OCI-LY3 (cell line): ENCODE results near the gene S100A5.

ENCODE experiments used
- H2AFZ ChIP-seq: fragments of 200-600, 300-600 bp; shearing (Covaris generic); 2 replicates; pipeline ENCODE4 v1.6.0; 2014; ENCODE audit warnings: antibody characterized with exemption, low read depth, low read length
- H3K27ac ChIP-seq: fragments of 200-600, 300-600 bp; sonication (generic); 2 replicates; pipeline ENCODE4 v1.5.1; 2014; ENCODE audit warnings: mild to moderate bottlenecking, low read length, moderate library complexity, mixed read lengths
- H3K27me3 ChIP-seq: fragments of 200-600, 300-600 bp; sonication (generic); 2 replicates; pipeline ENCODE4 v1.6.1; 2014; ENCODE audit warnings: low read depth, low read length, mixed read lengths
- H3K36me3 ChIP-seq: fragments of 200-600, 300-600 bp; sonication (generic); replicated peaks from 2 replicates; pipeline ENCODE3; 2014; ENCODE audit warnings: low read depth, low read length, mixed read lengths
- H3K4me1 ChIP-seq: fragments of 300-600, 200-600 bp; sonication (generic); 2 replicates; pipeline ENCODE4 v1.6.1; 2014; ENCODE audit warnings: low read length, mixed read lengths
- H3K4me2 ChIP-seq: fragments of 200-600, 300-600 bp; sonication (generic); 2 replicates; pipeline ENCODE4 v1.6.1; 2014; ENCODE audit warnings: low read length, mixed read lengths
- H3K4me3 ChIP-seq: fragments of 300-600, 200-600 bp; sonication (generic); 2 replicates; pipeline ENCODE4 v1.5.1; 2014; ENCODE audit warnings: antibody characterized with exemption, mild to moderate bottlenecking, low read length, moderate library complexity
- H3K79me2 ChIP-seq: fragments of 300-600, 200-600 bp; shearing (Covaris generic); 2 replicates; pipeline ENCODE4 v1.6.1; 2014; ENCODE audit warnings: mild to moderate bottlenecking, low read length, mixed read lengths
- H3K9ac ChIP-seq: fragments of 300-600, 200-600 bp; shearing (Covaris generic); 2 replicates; pipeline ENCODE4 v1.6.0; 2014; ENCODE audit warnings: mild to moderate bottlenecking, low read length, moderate library complexity
- H3K9me3 ChIP-seq: fragments of 200-600, 300-600 bp; shearing (Covaris generic); 2 replicates; pipeline ENCODE4 v1.6.1; 2014; ENCODE audit warnings: low read length, mixed read lengths; ENCODE audit not compliant: insufficient read depth
- H4K20me1 ChIP-seq: fragments of 200-600, 300-600 bp; sonication (generic); 2 replicates; pipeline ENCODE4 v1.6.1; 2016; ENCODE audit warnings: low read length, mixed read lengths; ENCODE audit not compliant: insufficient read depth
- EZH2phosphoT487 ChIP-seq: fragments of 200-600 bp; shearing (Covaris generic); IDR thresholded peaks from 2 replicates; pipeline ENCODE4 v1.6.1; 2018; ENCODE audit warnings: antibody characterized with exemption, mixed run types, low read depth
- TF ChIP-seq, protein P1 (sequence below): fragments of 200-600, 300-600 bp; sonication (generic); IDR thresholded peaks from 2 replicates; pipeline ENCODE4 v1.5.1; 2014; ENCODE audit warnings: antibody characterized with exemption, low read length, low read depth

The S100A5 gene

DNA sequence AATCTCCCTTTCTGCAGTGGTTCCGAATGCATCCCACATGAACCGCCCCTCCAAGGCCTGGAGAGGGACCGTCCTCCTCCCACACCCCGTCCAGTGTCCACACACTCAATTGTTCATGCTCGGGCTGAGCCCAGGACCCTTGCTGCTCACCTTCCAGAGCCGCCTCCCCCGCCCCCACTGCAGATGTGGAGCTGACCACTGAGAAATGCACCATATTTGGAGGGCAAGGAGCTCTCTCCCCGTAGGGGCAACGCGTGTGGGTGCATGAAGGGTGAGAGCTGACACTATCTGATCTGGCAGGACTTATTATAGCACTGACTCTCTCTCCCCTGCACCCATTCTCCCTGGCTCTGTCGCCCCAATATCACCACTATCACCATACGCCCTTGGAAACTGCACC is 12.4 kb upstream of the S100A5 start:
- H2AFZ ChIP-seq, result no peak overlapping the region
- H3K27me3 ChIP-seq, result no peaks in the 10 kb centered on the region
- no peaks in the 10 kb centered on the region for H3K79me2 ChIP-seq
- no peaks in the 10 kb centered on the region for H3K9me3 ChIP-seq
- no peak overlapping the region for H3K4me2 ChIP-seq
- H3K4me3 ChIP-seq, result no peak overlapping the region
- peaks cover 15% of the 10 kb centered on the region for H3K4me1 ChIP-seq
- no peak overlapping the region for H3K27ac ChIP-seq
- no peak overlapping the region for H3K9ac ChIP-seq
- TF ChIP-seq, protein P1, sequence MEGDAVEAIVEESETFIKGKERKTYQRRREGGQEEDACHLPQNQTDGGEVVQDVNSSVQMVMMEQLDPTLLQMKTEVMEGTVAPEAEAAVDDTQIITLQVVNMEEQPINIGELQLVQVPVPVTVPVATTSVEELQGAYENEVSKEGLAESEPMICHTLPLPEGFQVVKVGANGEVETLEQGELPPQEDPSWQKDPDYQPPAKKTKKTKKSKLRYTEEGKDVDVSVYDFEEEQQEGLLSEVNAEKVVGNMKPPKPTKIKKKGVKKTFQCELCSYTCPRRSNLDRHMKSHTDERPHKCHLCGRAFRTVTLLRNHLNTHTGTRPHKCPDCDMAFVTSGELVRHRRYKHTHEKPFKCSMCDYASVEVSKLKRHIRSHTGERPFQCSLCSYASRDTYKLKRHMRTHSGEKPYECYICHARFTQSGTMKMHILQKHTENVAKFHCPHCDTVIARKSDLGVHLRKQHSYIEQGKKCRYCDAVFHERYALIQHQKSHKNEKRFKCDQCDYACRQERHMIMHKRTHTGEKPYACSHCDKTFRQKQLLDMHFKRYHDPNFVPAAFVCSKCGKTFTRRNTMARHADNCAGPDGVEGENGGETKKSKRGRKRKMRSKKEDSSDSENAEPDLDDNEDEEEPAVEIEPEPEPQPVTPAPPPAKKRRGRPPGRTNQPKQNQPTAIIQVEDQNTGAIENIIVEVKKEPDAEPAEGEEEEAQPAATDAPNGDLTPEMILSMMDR, result no peak
- no peak for TF ChIP-seq EZH2phosphoT487
- H4K20me1 ChIP-seq, result no peaks in the 10 kb centered on the region
- H3K36me3 ChIP-seq, result no peaks in the 10 kb centered on the region

DNA sequence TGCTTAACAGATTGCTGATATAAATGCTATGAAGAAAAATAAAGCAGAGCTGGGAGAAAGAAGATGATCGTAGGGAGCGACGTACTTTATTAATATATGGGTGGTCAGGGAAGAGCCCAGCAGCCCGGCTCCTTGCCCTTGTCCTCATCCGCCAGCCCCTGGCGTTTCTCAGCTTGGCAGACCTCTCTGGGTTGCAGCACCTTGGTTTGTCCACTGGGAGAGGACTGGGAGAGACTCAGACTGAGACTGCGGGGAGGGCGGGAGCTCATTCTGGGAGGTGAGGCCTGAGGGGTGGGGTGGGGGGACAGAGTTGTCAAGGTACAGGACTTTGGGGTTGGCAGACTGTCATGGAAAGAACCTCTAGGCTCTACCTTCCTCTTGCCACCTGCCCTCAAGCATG is 11.6 kb upstream of the S100A5 start:
- Histone ChIP-seq H2AFZ (no peak overlapping the region), H4K20me1 (no peaks in the 10 kb centered on the region), H3K36me3 (no peaks in the 10 kb centered on the region), H3K9ac (no peak overlapping the region), H3K79me2 (no peaks in the 10 kb centered on the region), H3K9me3 (no peaks in the 10 kb centered on the region), H3K4me2 (no peak overlapping the region), H3K4me1 (peaks cover 15% of the 10 kb centered on the region), H3K4me3 (no peak overlapping the region), H3K27me3 (no peaks in the 10 kb centered on the region), H3K27ac (no peak overlapping the region)
- TF ChIP-seq, protein P1, result no peak
- no peak for TF ChIP-seq EZH2phosphoT487

- TF ChIP-seq EZH2phosphoT487, result no peak
- TF ChIP-seq, protein P1, result no peak
These were observed 10.2 kb upstream of the S100A5 start for GRCh38 chr1:153550827-153551500.

DNA sequence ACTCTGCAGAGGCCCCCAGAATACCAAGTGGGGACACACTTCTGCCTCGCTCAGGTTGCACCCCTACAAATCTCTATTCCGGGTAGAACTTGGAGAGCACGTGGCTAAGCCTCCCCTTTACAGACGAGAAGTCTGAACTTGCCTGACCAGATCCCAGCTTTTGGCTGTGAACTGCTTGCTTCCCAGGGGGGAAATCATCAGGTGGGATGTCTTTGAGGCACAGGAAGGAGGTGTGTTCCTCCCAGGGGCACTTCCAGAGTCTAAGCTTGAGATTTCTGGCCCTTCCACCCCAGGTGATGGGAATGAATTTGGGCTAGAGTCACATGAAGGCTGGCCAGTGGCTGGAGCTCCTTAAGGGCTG is 9.6 kb upstream of the S100A5 start:
- no peaks in the 10 kb centered on the region for H3K36me3 ChIP-seq
- no peak overlapping the region for H3K9ac ChIP-seq
- no peak overlapping the region for H3K4me3 ChIP-seq
- no peaks in the 10 kb centered on the region for H3K27me3 ChIP-seq
- TF ChIP-seq, protein P1, result no peak
- no peak for TF ChIP-seq EZH2phosphoT487
- H3K9me3 ChIP-seq, result no peaks in the 10 kb centered on the region
- H3K79me2 ChIP-seq, result no peaks in the 10 kb centered on the region
- no peak overlapping the region for H3K4me2 ChIP-seq
- H2AFZ ChIP-seq, result no peak overlapping the region
- no peaks in the 10 kb centered on the region for H4K20me1 ChIP-seq
- no peak overlapping the region for H3K27ac ChIP-seq
- H3K4me1 ChIP-seq, result peaks cover 30% of the 10 kb centered on the region

More at GRCh38 chr1:153550827-153551500, 10.2 kb upstream of the S100A5 start:
- Histone ChIP-seq H3K4me3 (no peak overlapping the region), H3K9ac (no peak overlapping the region), H3K4me1 (peaks cover 25% of the 10 kb centered on the region), H4K20me1 (no peaks in the 10 kb centered on the region), H2AFZ (no peak overlapping the region), H3K9me3 (no peaks in the 10 kb centered on the region), H3K4me2 (peak overlapping the region; percentile 7; the same call in 1 of the 2 replicates), H3K27ac (no peak overlapping the region), H3K36me3 (no peaks in the 10 kb centered on the region), H3K79me2 (no peaks in the 10 kb centered on the region), H3K27me3 (no peaks in the 10 kb centered on the region)
